Fibroblast of skin of right quadriceps (primary cell): ENCODE results near the gene PALM2AKAP2.

ENCODE experiments used
- DNase-seq: peaks from one replicate; pipeline ENCODE4 v3.0.0-alpha.2; 2013

Gene PALM2AKAP2

GRCh38 chr9:109775516-109775915 lies 4.5 kb upstream of the PALM2AKAP2 start:
- peak; percentile 85 for DNase-seq

- no peak for DNase-seq
Observed at GRCh38 chr9:109776391-109776790, 3.6 kb upstream of the PALM2AKAP2 start.

DNA sequence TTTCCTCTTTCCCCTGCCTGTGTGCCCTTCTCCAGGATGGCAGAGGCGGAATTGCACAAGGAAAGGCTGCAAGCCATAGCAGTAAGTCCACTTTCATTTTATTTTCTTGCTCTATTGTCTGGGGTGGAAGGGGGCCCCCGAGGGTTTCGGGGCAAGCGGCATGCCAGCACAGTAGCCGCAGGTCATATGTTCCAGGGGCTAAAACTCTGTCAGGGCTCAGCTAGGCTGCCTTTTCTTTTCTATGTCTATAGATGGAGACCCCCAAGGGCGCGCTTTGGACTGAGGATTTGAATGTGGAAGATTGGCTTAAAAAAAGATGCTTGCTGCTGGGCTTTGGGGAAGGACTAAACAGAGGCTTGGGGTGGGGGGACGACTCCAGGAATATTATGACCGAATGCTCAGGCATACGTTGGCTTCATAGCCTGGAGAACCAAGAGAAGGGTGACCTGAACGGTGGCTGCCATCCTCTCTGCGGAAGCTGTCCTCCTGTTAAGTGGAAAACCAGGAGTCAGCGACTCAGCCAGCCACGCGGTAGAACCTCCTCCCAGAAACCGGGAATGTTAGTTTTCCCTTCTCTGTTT lies 545 bp downstream of the PALM2AKAP2 start:
- peak; percentile 23 for DNase-seq

DNA sequence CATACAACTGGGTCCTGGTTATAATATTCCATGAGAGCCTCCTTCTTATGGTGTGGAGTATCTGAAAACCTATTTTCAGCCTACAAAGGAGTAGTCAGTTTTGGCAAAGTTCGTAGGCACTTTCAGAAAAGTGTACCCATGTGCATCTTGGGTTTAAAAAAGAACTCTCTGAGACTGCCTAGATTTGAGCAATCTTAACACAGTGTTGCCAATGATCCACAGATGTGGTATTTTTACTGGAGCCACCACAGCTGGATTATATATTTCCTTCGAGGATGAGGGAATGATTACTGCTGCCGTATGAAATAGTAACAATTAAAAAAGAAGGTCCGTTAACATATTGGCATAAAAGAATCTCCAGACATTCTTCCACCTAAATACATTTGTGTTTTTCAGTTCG lies 1.1 kb downstream of the PALM2AKAP2 start:
- no peak for DNase-seq

DNA sequence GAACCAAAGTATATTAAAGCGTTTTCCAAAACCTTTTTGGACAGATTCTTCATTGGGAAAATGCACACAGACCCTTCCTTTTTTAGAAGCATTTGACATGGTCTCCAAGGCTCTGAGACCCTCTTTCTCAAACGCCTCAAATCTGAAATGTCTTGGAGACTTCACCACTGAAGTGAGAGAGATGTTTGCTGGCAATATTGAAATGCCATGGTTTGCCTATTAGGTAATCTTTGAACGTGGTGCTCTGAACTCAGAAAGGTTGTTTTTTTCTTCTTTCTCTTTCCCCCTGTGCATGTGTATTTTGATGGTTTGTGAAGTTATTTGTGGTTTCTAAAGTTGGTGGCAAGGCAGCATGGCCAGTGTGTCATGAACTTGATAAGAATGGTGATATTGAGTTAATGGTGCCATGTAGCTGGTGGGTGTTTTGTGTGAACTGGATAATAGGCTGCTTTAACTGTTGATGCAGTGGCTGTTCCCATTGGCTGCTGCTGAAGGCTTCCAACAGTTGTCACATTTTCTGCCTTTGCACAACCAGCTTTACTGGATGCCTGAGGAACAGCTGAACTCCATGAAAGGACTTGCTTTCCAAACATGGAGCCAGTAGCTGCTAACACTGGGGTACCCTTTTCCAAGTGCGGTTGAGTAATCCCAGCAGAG lies 1.7 kb downstream of the PALM2AKAP2 start:
- peak; percentile 58 for DNase-seq

- DNase-seq = peak; percentile 28
Observed at GRCh38 chr9:109787735-109788134, 7.7 kb downstream of the PALM2AKAP2 start.

DNA sequence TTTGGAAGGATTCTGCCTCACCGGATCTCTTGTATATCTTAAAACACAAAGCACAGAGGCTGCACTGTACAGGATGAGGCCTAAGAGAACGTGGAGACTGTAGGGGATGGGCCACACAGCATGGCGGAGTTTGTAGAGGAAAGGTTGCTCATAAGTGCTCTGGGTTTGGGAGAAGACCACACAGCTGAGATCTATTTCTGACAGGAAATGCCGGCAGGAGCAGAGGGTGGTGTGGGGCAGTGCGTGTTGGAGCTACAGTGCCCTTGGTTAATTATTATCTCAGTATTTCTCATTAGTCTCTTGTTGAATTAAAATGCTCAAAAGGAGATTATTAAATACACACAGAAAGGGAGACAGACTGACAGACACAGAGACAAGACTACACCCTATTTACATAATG lies 9.6 kb downstream of the PALM2AKAP2 start:
- DNase-seq = peak; percentile 41

GRCh38 chr9:109789971-109790370 lies 10.0 kb downstream of the PALM2AKAP2 start:
- no peak for DNase-seq

GRCh38 chr9:109791003-109791677 lies 11.1 kb downstream of the PALM2AKAP2 start:
- no peak for DNase-seq

GRCh38 chr9:109791747-109792146 lies 11.7 kb downstream of the PALM2AKAP2 start:
- DNase-seq = no peak

DNA sequence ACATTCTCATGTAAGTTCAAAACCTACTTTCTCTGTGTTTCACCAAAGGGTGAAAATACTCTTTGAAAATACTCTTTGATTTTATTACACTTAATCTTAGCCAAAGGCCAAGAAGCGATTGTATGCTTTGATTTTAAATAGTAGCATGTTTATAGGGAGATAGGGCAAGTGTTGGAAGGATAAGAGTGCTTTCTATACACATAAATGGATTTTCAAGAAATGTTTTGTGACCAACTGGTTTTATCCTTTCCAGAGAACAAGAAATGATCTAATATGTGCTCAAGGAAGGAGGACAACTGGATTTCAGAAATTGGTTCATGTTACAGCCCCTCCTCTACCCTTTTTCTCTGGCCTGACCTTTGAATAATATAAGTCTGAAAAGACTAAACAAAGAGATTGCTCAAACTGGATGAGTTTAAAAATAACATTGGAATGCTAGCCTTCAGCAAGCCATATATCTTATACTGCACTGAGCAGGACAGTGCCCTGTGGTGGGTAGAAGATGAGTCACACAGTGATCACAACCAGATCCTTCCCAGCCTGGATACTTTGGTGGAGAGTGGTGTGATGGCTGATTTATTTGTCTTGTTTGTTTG lies 13.1 kb downstream of the PALM2AKAP2 start:
- DNase-seq = peak; percentile 96

GRCh38 chr9:109793921-109794320 lies 13.9 kb downstream of the PALM2AKAP2 start:
- no peak for DNase-seq

GRCh38 chr9:109794361-109795012 lies 14.5 kb downstream of the PALM2AKAP2 start:
- no peak for DNase-seq

DNA sequence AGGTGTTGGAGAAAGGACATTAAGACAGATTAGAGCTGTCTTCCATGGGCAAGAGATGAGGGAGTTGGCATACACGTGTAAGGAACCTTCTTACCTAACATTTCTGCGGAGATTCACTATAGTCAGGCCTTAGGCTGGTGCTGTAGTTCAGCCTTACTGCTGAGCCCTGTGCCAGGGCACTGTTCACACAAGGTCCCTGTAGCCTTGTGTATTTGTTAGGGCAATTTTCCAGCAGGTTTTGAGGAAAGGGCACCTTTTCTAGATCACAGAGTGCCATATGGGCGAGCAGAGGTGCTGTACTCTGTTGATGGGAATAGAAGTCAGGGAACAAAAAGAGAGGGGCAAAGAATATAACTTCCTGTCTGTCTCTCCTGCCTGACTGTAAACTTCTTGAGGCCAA lies 15.6 kb downstream of the PALM2AKAP2 start:
- DNase-seq = no peak

GRCh38 chr9:109796078-109796477 lies 16.1 kb downstream of the PALM2AKAP2 start:
- DNase-seq = no peak

DNA sequence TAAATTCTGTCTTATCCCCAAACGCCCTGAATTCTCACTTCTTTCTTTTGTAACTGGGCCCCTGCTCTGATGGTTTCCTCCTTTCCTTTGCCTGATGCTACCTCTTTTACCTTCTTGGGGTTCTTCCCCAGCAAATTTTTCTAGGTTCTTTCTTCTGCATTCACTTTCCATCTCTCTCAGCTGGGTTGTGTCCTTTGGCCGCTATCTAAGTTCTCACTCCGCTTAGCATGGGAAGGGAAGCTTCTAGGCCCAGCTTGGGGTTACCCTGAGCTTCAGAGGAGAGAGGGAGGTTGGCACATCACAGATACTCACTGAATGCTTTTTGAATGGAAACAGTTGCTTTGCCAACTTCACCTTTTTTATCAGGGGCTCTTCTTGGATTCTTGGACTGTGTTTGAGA lies 17.0 kb downstream of the PALM2AKAP2 start:
- no peak for DNase-seq

GRCh38 chr9:109797509-109797908 lies 17.5 kb downstream of the PALM2AKAP2 start:
- DNase-seq = no peak

DNA sequence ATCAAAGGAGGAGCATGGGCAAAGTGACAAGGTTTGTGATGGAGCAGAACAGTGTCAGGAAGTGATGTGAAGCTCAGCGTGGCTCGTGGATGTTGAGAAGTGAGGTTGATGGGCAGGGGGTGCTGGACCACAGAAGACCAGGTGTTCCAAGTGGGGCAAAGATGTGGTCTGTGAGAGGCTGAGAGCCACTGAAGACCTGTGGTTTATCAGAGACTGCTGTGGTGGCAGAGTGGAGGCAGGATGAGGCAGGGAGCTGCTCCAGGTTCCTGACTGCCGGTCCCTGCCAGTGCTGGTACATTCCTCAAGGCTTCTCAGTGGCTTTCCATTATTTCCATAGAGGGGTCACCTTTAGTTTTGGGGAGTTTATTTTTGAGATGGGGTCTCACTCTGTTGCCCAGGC lies 19.1 kb downstream of the PALM2AKAP2 start:
- no peak for DNase-seq

DNA sequence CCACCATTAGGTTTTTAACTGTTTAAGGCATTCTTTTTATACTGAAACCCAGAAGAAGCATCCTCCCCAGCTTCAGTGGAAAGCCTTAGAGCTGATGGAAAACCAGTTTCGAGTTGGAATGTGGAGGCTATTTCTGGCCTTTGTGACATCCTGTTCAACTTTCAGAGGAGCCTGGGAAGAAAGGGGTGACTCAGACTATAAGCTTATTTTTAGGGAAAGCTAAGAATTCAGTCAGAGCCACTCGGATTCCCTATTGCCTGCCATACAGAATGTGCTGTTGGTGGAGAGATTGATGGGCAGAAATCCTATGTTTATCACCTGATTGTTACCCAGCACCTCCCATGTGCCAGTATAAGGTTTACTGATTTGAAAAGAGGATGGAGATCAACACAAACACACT lies 19.8 kb downstream of the PALM2AKAP2 start:
- DNase-seq = peak; percentile 85

DNA sequence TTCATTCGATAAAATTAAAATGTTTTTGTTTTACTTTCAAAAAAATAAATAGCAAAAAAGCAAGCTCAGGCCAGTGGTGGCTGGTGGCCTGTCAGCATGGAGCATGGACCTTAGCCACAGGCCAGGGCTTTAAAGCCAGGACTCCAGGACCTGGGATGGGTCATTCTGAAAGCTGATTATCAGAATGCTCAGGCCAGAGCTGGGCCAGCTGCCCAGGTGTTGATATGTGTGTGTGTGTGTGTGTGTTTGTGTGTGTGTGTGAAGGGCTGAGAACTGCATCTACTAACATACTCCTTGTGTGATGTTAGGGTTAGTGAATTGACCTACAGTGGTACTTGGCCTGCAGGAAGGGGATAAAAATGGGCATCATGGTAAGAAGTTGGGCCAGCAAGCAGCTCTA lies 21.5 kb downstream of the PALM2AKAP2 start:
- DNase-seq = no peak

GRCh38 chr9:109802491-109802890 lies 22.5 kb downstream of the PALM2AKAP2 start:
- no peak for DNase-seq

GRCh38 chr9:109805050-109805449 lies 25.1 kb downstream of the PALM2AKAP2 start:
- DNase-seq = no peak

- peak; percentile 63 for DNase-seq
Observed at GRCh38 chr9:109806506-109807115, 26.6 kb downstream of the PALM2AKAP2 start.
